HG02623 (cell line): Measurements from ENCODE around the gene LRP10.
A peak's percentile ranks its signal among the peaks of the same experiment; 100 is the strongest.
"Not testable (repeated sequence)": the region's sequence is repeated elsewhere in the genome, so short reads cannot be mapped to it uniquely, and the experiment has no call there.

Experiments used
- ATAC-seq: cut with Tn5 transposase; IDR thresholded peaks from one replicate; pipeline ENCODE4 v1.9.1; 2021; ENCODE audit warnings: moderate library complexity; ENCODE audit not compliant: unreplicated experiment

LRP10 gene

GRCh38 chr14:22860377-22860776, 11.2 kb upstream of the LRP10 start:
- ATAC-seq, result not testable (repeated sequence)

DNA sequence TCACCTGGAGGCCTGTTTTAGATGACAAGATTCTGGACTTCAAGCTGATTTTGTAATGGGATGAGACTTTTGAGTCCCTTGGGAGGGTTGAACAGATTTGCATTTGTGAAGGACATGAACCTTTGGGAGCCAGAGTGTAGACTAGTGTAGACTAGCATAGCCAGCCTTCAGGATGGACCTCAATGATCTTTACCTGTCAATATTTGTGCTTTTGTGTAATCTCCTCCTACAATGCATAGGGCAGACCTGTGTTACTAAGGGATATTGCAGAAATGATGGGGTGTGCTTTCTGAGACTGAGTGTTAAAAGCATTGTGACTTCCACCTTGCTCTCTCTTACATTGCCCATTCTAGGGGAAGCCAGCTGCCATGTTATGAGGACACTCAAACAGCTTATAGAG, 9.9 kb upstream of the LRP10 start:
- no peak for ATAC-seq

DNA sequence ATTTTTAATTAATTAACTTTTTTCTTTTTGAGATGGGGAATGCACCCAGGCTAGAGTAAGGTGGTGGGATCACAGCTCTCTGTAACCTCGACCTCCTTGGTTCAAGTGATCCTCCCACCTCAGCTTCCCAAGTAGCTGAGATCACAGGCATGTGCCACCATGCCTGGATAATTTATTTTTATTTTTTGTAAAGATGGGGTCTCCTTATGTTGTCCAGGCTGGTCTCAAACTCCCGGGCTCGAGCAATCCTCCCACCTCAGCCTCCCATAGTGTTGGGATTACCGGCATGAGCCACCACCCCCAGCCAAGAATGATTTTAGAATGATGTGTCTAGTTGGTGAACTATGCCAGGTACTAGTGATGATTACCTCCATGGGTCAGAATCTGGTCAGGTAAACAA, 6.6 kb upstream of the LRP10 start:
- ATAC-seq, result no peak

GRCh38 chr14:22865424-22866405, 5.8 kb upstream of the LRP10 start:
- no peak for ATAC-seq

- ATAC-seq, result no peak
These were observed 4.7 kb upstream of the LRP10 start for GRCh38 chr14:22866874-22867273.

- ATAC-seq, result peak; percentile 22
These were observed 723 bp upstream of the LRP10 start for GRCh38 chr14:22870811-22871223.

DNA sequence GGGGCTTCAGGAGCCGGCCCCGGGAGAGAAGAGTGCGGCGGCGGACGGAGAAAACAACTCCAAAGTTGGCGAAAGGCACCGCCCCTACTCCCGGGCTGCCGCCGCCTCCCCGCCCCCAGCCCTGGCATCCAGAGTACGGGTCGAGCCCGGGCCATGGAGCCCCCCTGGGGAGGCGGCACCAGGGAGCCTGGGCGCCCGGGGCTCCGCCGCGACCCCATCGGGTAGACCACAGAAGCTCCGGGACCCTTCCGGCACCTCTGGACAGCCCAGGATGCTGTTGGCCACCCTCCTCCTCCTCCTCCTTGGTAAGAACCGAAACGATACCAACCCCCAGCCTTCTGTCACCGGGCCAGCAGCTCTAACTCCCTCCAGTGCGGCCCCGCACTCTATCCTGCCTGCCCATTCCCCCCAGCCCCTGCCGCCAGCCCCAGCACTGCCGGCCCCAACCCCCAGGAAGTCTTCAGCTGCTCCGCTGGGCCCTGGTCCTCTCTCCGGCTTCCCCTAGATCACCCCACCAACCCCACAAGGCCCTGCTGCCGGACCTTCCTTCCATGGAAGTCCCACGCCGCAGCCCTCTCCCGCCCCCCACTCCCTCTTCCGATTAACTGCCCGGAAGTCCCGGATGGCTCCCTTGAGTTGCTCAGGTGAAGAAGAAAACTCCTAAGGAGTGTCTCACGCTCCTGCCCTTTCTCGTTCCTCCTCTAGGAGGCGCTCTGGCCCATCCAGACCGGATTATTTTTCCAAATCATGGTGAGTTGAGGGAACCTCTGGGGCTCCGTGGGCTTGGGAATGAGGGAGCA, 693 bp downstream of the LRP10 start:
- ATAC-seq, result peak; percentile 19

DNA sequence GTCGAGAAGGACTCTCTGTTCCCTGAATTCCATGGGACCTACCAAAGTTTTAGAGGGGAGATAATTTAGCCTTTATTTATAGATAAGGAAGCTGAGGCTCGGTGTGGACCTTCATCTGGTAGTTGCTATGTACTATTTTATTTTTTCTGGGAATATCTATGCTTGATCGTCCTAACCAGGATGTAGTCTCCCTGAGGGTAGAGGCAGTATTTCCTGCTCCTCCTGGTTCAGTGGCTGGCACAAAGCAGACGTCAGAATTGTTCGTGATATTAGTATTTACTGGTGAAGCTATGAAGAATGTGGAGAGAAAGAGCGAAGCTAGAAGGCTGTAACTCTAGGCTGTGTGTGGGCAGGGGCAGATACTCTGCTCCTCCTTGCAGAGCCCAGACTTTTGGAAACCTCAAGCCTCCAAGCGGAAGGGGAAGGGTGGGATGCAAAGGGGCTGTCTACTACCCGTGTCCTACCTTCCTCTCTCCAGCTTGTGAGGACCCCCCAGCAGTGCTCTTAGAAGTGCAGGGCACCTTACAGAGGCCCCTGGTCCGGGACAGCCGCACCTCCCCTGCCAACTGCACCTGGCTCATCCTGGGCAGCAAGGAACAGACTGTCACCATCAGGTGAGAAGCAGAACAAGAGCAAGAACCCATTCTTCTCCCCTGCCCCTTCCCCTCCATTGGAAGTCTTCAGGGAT, 1.4 kb downstream of the LRP10 start:
- ATAC-seq, result no peak

DNA sequence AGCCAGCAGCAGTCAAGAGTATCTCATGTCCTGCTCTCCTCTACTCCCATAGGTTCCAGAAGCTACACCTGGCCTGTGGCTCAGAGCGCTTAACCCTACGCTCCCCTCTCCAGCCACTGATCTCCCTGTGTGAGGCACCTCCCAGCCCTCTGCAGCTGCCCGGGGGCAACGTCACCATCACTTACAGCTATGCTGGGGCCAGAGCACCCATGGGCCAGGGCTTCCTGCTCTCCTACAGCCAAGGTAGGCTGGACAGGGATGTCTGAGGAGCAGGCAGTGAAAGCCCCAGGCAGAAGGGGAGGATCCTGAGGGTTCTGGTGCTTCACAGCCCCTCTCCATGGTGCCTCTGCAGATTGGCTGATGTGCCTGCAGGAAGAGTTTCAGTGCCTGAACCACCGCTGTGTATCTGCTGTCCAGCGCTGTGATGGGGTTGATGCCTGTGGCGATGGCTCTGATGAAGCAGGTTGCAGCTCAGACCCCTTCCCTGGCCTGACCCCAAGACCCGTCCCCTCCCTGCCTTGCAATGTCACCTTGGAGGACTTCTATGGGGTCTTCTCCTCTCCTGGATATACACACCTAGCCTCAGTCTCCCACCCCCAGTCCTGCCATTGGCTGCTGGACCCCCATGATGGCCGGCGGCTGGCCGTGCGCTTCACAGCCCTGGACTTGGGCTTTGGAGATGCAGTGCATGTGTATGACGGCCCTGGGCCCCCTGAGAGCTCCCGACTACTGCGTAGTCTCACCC, 3.6 kb downstream of the LRP10 start:
- ATAC-seq, result no peak

GRCh38 chr14:22875748-22876319, 4.3 kb downstream of the LRP10 start:
- no peak for ATAC-seq

DNA sequence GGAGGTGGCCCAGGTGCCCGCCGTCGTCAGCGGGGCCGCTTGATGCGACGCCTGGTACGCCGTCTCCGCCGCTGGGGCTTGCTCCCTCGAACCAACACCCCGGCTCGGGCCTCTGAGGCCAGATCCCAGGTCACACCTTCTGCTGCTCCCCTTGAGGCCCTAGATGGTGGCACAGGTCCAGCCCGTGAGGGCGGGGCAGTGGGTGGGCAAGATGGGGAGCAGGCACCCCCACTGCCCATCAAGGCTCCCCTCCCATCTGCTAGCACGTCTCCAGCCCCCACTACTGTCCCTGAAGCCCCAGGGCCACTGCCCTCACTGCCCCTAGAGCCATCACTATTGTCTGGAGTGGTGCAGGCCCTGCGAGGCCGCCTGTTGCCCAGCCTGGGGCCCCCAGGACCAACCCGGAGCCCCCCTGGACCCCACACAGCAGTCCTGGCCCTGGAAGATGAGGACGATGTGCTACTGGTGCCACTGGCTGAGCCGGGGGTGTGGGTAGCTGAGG, 5.5 kb downstream of the LRP10 start:
- no peak for ATAC-seq

- ATAC-seq, result no peak
These were observed 7.0 kb downstream of the LRP10 start for GRCh38 chr14:22878271-22879246.

DNA sequence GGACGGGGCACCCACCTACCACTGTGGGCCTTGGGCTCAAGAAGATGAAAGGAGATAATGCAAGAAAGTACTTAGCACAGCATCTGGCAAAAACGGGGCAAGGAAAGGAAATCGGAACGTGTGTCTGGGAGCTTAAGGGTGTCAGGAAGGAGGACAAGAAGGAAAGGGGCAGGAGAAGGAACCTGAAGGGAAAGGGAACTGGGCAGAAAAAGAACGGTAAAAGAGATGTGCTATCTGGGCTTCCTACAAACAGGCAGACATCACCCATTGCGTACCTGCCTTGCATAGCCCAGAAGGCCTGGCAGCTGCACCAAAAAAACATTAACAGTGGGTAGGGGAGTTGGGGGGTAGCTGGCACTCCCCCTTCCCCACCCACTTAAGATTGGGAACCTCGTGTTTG, 10.5 kb downstream of the LRP10 start:
- no peak for ATAC-seq

GRCh38 chr14:22882529-22883172, 11.1 kb downstream of the LRP10 start:
- ATAC-seq, result no peak

DNA sequence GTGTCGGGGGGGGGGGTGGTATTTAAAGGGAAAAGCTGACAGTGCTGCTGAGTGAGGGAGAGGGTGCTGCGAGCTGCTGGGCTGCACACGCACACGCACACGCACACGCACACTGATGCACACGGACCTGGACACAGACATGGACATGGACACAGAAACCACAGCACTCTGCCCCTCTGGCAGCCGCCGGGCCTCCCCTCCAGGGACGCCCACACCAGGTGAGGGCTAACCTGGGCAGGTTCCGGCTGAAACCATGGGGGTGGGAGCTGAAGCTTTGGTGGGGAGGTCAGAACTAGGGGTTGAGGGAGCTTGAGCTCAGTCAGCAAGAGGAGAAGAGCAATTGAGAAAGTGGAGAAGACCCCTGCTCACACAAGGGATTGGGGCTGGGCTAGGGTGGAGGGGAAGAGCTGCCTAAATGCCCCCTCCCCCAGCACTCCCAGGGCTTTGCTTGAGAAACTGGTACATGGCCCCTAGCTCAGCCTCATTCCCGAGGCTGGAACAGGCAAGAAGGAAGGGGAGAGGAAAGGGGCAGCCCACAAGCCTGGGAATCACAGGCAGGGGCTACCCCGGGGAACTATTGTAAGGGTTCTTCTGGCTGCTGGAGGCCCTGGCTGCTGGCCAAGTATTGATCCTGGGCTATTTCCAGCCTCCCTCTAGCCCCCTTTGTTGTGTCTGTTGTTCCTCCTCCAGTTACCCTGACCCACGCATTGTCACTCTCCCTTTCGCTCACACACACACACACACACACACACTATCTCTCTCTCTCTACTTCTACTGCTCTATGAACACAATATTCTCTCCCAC, 11.8 kb downstream of the LRP10 start, which contains the start of gene REM2:
Gene REM2 (plus strand): TSS at position 50 of the 804 bp plus-strand sequence. CDS start 66 bp downstream, at position 116.
- ATAC-seq, result no peak

DNA sequence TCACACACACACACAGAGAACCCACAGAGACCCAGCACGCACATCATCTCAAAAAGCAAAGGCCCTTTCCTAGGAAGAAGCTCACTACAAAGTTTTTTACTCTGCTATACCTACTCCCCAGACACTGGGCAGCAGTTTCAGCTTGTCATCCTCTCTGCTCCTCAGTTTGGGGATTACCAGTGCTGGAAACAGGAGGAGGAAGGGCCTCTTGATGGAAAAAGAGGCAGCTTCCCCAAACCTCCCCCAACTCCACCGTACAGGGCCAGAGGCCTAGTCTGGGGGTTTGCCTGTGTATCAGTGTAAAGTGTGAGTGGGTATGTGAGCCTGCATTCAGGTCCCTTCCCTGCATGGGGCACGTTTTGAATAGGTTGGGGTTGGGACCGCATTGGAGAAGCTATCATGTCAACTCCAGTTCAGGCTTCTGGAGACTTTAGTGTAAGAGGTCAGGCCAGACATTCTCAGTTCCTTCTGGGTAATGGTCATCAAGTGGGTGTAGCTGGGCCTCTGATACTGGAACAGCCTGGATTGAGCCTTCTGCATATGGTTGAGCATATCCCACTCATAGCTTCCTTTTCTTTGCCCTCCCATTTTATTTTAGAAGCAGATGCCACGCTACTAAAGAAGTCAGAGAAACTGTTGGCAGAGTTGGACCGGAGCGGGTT, 12.7 kb downstream of the LRP10 start:
- ATAC-seq, result no peak
